Lower lobe of right lung (tissue), 2 donors: ENCODE data around the gene HMBS. TPM values are rescaled to one million over a fixed set of nuclear protein-coding genes. Genes with fewer than 3 reads are reported as not detected.

Experiments used
- ATAC-seq, 2 donors: fragments of 200-7000 bp; cut with Tn5 transposase; one replicate each; pipeline ENCODE4 v1.9.1; 2020 to 2022; ENCODE audit warnings: mild to moderate bottlenecking in 2 of 2, moderate library complexity in 2 of 2
- DNase-seq: peaks from one replicate; pipeline ENCODE4 v3.0.0-alpha.2; 2020
- H3K27ac ChIP-seq: fragments of 200-600 bp; one replicate; pipeline ENCODE4 v1.8.0; 2022
- H3K27me3 ChIP-seq: fragments of 200-600 bp; one replicate; pipeline ENCODE4 v1.8.0; 2022; ENCODE audit warnings: low read depth
- H3K36me3 ChIP-seq: fragments of 200-600 bp; one replicate; pipeline ENCODE4 v1.8.0; 2022; ENCODE audit warnings: mild to moderate bottlenecking
- H3K4me1 ChIP-seq: fragments of 200-600 bp; one replicate; pipeline ENCODE4 v1.8.0; 2022
- H3K4me3 ChIP-seq: fragments of 200-600 bp; one replicate; pipeline ENCODE4 v1.8.0; 2022; ENCODE audit warnings: mild to moderate bottlenecking
- H3K9me3 ChIP-seq: fragments of 200-600 bp; one replicate; pipeline ENCODE4 v1.8.0; 2022
- intact Hi-C: fragments of 100-400 bp; cut with DNase I; formaldehyde crosslinking; loops from one replicate; pipeline ENCODE4 v1.11.0; 2022
- total RNA-seq: library from RNA; stranded (reverse); fragmentation: NEBNext Ultra II Directional; extraction: Animal tissue kit (Norgen Biotek cat#: 25700); gene quantifications from one replicate; pipeline ENCODE4 v1.2.1, GENCODE V29; 2021
- TF ChIP-seq, protein P1 (sequence below): fragments of 200-600 bp; IDR thresholded peaks from one replicate; pipeline ENCODE4 v1.8.0; 2022; ENCODE audit warnings: antibody characterized with exemption, mild to moderate bottlenecking
- donor health status: DM: no; HTN: yes; CAD: no; lungs with severe emphysema.

Gene HMBS
- total RNA-seq, 1 donor from 2014 or later, result 16.7 TPM

DNA sequence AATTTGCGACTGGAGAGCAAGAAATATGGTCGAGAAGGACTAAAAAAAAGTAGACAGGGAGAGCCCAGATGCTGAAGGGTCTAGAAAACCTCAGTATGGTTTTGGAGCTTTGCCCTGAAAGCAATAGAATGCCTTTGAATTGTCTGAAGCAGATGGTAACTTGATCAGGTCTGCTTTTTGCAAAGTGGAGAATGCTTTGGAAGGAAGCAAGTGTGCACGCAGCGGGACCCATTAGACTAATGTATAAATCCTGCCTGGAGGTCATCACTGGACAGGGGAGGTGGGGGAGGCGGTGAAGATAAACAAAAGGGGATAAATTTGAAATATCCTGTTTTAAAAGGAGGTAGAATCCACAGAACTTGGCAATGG lies 35.9 kb downstream of the HMBS start:
- peak overlapping the region; percentile 93 for H3K4me3 ChIP-seq
- no peak for DNase-seq
- H3K9me3 ChIP-seq, result no peaks in the 10 kb centered on the region
- no peaks in the 10 kb centered on the region for H3K27me3 ChIP-seq
- H3K27ac ChIP-seq, result peak overlapping the region; percentile 83
- H3K36me3 ChIP-seq, result peaks cover 31% of the 10 kb centered on the region
- H3K4me1 ChIP-seq, result peaks cover 16% of the 10 kb centered on the region
- ATAC-seq, result no peak
- intact Hi-C loops, result no loop called here
- TF ChIP-seq, protein P1, sequence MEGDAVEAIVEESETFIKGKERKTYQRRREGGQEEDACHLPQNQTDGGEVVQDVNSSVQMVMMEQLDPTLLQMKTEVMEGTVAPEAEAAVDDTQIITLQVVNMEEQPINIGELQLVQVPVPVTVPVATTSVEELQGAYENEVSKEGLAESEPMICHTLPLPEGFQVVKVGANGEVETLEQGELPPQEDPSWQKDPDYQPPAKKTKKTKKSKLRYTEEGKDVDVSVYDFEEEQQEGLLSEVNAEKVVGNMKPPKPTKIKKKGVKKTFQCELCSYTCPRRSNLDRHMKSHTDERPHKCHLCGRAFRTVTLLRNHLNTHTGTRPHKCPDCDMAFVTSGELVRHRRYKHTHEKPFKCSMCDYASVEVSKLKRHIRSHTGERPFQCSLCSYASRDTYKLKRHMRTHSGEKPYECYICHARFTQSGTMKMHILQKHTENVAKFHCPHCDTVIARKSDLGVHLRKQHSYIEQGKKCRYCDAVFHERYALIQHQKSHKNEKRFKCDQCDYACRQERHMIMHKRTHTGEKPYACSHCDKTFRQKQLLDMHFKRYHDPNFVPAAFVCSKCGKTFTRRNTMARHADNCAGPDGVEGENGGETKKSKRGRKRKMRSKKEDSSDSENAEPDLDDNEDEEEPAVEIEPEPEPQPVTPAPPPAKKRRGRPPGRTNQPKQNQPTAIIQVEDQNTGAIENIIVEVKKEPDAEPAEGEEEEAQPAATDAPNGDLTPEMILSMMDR, result no peak

DNA sequence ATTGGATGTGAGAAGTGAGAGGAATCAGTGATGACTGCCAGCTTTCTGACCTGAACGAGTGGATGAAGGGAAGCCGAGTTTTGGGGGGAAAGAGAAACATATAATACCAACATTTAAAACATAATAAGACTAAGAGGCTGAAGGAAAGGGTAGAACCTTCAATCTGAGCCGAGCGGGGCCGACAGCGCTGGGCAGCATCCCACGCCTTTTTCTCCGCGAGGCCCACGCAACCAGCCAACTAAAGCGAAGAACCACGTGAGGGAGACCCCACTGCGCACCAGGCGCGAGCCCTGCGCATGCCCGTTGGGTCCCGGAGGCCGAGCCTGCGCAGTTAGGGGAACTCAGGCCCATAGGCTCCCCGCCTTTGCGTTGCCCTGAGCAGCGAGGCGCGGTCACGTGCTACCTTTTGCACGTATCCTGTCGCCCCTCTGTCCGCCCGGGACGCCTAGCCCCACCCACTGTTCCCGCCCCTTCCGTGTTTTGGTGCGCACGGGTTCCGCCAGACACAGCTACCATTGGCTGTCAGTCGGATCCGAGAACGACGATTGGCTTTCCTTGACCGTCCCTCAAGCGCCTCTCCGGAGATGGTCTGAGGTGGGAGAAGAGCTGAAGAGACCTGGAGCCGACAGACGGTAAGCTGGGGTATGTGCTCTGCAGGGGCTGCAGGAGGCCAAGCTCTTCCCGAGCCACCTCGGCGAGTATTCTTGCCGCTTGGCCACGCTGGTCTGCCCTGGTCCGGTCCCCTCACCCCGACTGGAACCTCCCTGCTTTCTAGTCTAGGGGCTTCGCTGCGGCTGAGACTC lies 36.5 kb downstream of the HMBS start, which contains the start of gene HINFP:
TSS of gene HINFP (plus strand) at position 573 of the 803 bp plus-strand sequence. CDS start 5,365 bp downstream, outside the sequence.
- intact Hi-C loops, result no loop called here

DNA sequence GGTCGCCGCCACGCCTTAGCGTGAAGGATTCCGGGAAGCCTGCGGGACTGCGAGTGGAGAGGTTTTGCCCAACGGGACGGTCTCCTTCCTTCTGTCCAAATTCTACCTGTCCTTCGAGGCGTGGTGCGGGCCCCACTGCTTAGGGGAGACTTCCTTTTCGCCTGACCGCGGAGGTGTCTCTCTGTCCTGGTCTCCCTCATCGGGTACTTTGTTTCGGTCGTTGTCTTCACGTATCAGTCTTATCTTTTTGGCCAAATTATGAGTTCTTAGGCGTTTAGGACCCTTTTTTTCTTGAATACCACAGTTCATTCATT lies 37.1 kb downstream of the HMBS start:
- Histone ChIP-seq H3K4me1 (peaks cover 16% of the 10 kb centered on the region), H3K27ac (peak overlapping the region; percentile 80), H3K4me3 (peak overlapping the region; percentile 93), H3K36me3 (peaks cover 27% of the 10 kb centered on the region), H3K9me3 (no peaks in the 10 kb centered on the region), H3K27me3 (no peaks in the 10 kb centered on the region)
- ATAC-seq, result no peak
- intact Hi-C loops, result no loop called here
- no peak for DNase-seq
- TF ChIP-seq, protein P1, result no peak

More for the DNA sequence above, 36.5 kb downstream of the HMBS start, which contains the start of gene HINFP:
- H3K27ac ChIP-seq, result peak within 1 kb of the TSS; percentile 83
- peaks cover 26% of the 10 kb centered on the region for H3K36me3 ChIP-seq
- H3K4me1 ChIP-seq, result peaks cover 16% of the 10 kb centered on the region
- H3K27me3 ChIP-seq, result no peaks in the 10 kb centered on the region
- DNase-seq (peak; percentile 100), ATAC-seq (peak; percentile 100)
- H3K4me3 ChIP-seq, result peak within 1 kb of the TSS; percentile 93
- TF ChIP-seq, protein P1, result no peak
- H3K9me3 ChIP-seq, result no peaks in the 10 kb centered on the region

DNA sequence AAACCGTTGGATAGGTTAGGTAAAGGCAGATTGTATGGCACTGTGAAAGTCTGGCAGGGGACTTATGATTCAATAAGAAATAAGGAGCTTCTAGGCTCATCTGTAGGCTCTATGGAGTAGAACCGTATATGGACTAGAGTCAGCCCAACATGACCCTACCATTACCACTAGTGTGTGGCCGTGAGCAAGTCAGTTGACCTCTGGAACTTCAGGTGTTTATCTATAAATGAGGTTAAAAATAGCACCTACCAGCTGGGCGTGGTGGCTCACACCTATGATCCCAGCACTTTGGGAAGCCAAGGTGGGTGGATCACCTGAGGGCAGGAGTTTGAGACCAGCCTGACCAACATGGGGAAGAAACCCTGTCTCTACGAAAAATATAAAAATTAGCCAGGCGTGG lies 41.1 kb downstream of the HMBS start:
- peaks cover 60% of the 10 kb centered on the region for H3K36me3 ChIP-seq
- no peak for DNase-seq
- TF ChIP-seq, protein P1, result no peak
- peaks cover 11% of the 10 kb centered on the region for H3K4me1 ChIP-seq
- no peaks in the 10 kb centered on the region for H3K27me3 ChIP-seq
- intact Hi-C loops, result no loop called here
- no peak overlapping the region for H3K27ac ChIP-seq
- ATAC-seq, result no peak
- no peak overlapping the region for H3K4me3 ChIP-seq
- no peaks in the 10 kb centered on the region for H3K9me3 ChIP-seq

DNA sequence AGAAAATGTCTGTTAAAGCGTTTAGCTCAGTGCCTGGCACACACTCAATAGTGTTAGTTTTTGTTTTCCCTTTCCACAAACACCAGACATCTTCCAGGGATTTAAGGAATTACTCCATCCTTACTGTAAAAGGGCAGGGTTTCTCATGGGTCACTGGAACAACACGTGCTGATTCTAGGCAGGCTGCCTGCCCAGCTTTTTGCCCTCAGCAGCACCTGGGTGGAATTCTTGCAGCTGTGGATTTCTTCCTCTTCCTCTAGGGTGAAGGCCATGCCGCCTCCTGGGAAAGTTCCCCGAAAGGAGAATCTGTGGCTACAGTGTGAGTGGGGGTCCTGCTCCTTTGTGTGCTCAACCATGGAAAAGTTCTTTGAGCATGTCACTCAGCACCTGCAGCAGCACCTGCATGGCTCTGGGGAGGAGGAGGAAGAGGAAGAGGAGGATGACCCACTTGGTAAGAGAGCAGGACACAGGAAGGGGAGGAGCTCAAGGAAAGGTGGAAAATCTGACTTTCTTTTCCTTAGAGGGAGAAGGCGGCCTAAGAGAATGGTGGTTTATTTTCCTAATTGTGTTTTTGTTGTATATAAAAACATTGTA lies 42.1 kb downstream of the HMBS start:
- no peak for DNase-seq

More for the DNA sequence above, 42.1 kb downstream of the HMBS start:
- intact Hi-C loops, result no loop called here
- no peak for ATAC-seq
- TF ChIP-seq, protein P1, result no peak
- H3K27me3 ChIP-seq, result no peaks in the 10 kb centered on the region
- H3K27ac ChIP-seq, result no peak overlapping the region
- peaks cover 70% of the 10 kb centered on the region for H3K36me3 ChIP-seq
- H3K9me3 ChIP-seq, result no peaks in the 10 kb centered on the region
- H3K4me3 ChIP-seq, result no peak overlapping the region
- peaks cover 10% of the 10 kb centered on the region for H3K4me1 ChIP-seq
